HepG2 (cell line): Measurements from ENCODE around the gene MARS2. TPM values are rescaled to one million over a fixed set of nuclear protein-coding genes. Genes with fewer than 3 reads are reported as not detected.

Source experiments
- AHDC1 ChIP-seq: sonication (generic); formaldehyde crosslinking; IDR thresholded peaks from 2 replicates; pipeline ENCODE4 v1.5.1; 2020; ENCODE audit warnings: mild to moderate bottlenecking, missing genetic modification reagents, borderline replicate concordance
- BORCS8-MEF2B ChIP-seq: sonication (generic); formaldehyde crosslinking; IDR thresholded peaks from 2 replicates; pipeline ENCODE4 v1.8.0; 2022; ENCODE audit warnings: mild to moderate bottlenecking, missing genetic modification reagents
- CHCHD3 ChIP-seq: sonication (generic); formaldehyde crosslinking; IDR thresholded peaks from 2 replicates; pipeline ENCODE4 v1.8.0; 2022; ENCODE audit warnings: mild to moderate bottlenecking, missing genetic modification reagents, moderate library complexity
- CREB1 ChIP-seq, 2 experiments: fragments of 450-650 bp in 1 of 2; IDR thresholded peaks; 2 replicates each; pipeline ENCODE4 v1.6.1; 2016 to 2017; ENCODE audit warnings: control low read depth in 1 of 2, mild to moderate bottlenecking in 1 of 2, missing compliant biosample characterization in 1 of 2, missing genetic modification characterization in 1 of 2
- MYC ChIP-seq: sonication (generic); formaldehyde crosslinking; IDR thresholded peaks from 2 replicates; pipeline ENCODE4 v1.9.0; 2021; ENCODE audit warnings: missing genetic modification reagents, borderline replicate concordance
- PATZ1 ChIP-seq: sonication (generic); formaldehyde crosslinking; IDR thresholded peaks from 2 replicates; pipeline ENCODE4 v1.4.0; 2020; ENCODE audit warnings: missing genetic modification reagents
- RFX3 ChIP-seq: IDR thresholded peaks from 2 replicates; pipeline ENCODE4 v1.6.1; 2016; ENCODE audit warnings: missing biosample characterization, missing genetic modification reagents
- USF2 ChIP-seq, 2 experiments: sonication (generic) in 1 of 2; formaldehyde crosslinking in 1 of 2; IDR thresholded peaks; 2 replicates each; pipeline versions ENCODE4 v1.5.1 to v1.6.1; 2011 to 2020; ENCODE audit warnings: borderline replicate concordance in 1 of 2, low read depth in 1 of 2, low read length in 1 of 2, mild to moderate bottlenecking in 1 of 2, missing genetic modification reagents in 1 of 2, moderate library complexity in 1 of 2
- ZKSCAN8 ChIP-seq: IDR thresholded peaks from 2 replicates; pipeline ENCODE4 v1.6.1; 2016; ENCODE audit warnings: borderline replicate concordance, missing genetic modification reagents, missing compliant biosample characterization
- ZNF224 ChIP-seq: sonication (generic); formaldehyde crosslinking; IDR thresholded peaks from 2 replicates; pipeline ENCODE4 v1.5.0; 2020; ENCODE audit warnings: mild to moderate bottlenecking, missing genetic modification reagents
- ZNF543 ChIP-seq: sonication (generic); formaldehyde crosslinking; IDR thresholded peaks from 2 replicates; pipeline ENCODE4 v1.4.0; 2020; ENCODE audit warnings: mild to moderate bottlenecking, missing genetic modification reagents
- ZNF710 ChIP-seq: sonication (generic); formaldehyde crosslinking; IDR thresholded peaks from 2 replicates; pipeline ENCODE4 v1.5.0; 2020; ENCODE audit warnings: mild to moderate bottlenecking, missing genetic modification reagents, borderline replicate concordance
- ZNF724P ChIP-seq: sonication (generic); formaldehyde crosslinking; IDR thresholded peaks from 2 replicates; pipeline ENCODE4 v1.8.0; 2022; ENCODE audit warnings: missing genetic modification reagents, borderline replicate concordance
- ZSCAN21 ChIP-seq: sonication (generic); formaldehyde crosslinking; IDR thresholded peaks from 2 replicates; pipeline ENCODE4 v1.8.0; 2022; ENCODE audit warnings: mild to moderate bottlenecking, missing genetic modification reagents, moderate library complexity, borderline replicate concordance
- polyA plus RNA-seq, 8 experiments: library from polyadenylated mRNA; depleted of rRNA in 3 of 8; stranded (reverse) in 7 of 8; unstranded in 1 of 8; fragments of >200 nt; fragmentation: Illumina TruSeq in 4 of 8; extraction: Trizol in 4 of 8; gene quantifications; 2 replicates each; pipeline versions ENCODE4 v1.2.1 to v1.2.3, GENCODE V29; 2011 to 2016; ENCODE audit warnings: low read depth in 4 of 8, missing spikeins in 1 of 8, mixed read lengths in 1 of 8; ENCODE audit not compliant: insufficient read depth in 1 of 8
- total RNA-seq, 5 experiments: library from RNA; depleted of rRNA; stranded (reverse); fragments of >200 nt; fragmentation: Illumina TruSeq; extraction: Trizol; gene quantifications; 2 replicates each; pipeline ENCODE4 v1.2.3, GENCODE V29; 2016; ENCODE audit warnings: low read depth in 1 of 5

MARS2 gene
- total and polyA plus RNA-seq, 2 of the 13 experiments (the other 11 are each of a cell fraction or from before 2014, with no cell fraction given) = 6.9 to 16.2 TPM

GRCh38 chr2:197705121-197705911 is at the start of gene MARS2 (continued):
- peak; percentile 61; the same call in 1 of the 2 replicates for TF ChIP-seq USF2 (IDR thresholded peaks at IDR 0.05; ENCODE audit: low read depth, low read length)
- no peak; the same call in 1 of the 2 replicates for TF ChIP-seq USF2 (CRISPR knock-in tag; IDR thresholded peaks at IDR 0.05; ENCODE audit: borderline replicate concordance)
- 0 out of 2 replicates have a peak, but pooled peaks have one; percentile 38 for TF ChIP-seq ZKSCAN8 (CRISPR knock-in tag)
- TF ChIP-seq AHDC1 (CRISPR knock-in tag) = peak; percentile 20; the same call in 1 of the 2 replicates
- 0 out of 2 replicates have a peak, but pooled peaks have one; percentile 79 for TF ChIP-seq ZNF543
- 0 out of 2 replicates have a peak, but pooled peaks have one; percentile 9 for TF ChIP-seq RFX3
- 0 out of 2 replicates have a peak, but pooled peaks have one; percentile 51 for TF ChIP-seq ZNF224 (CRISPR knock-in tag)
- TF ChIP-seq CREB1 (IDR thresholded peaks at IDR 0.05) = peak; percentile 62
- no peak for TF ChIP-seq CREB1 (CRISPR knock-in tag; IDR thresholded peaks at IDR 0.05)
- peak; percentile 98 for TF ChIP-seq MYC
- TF ChIP-seq ZNF710 (CRISPR knock-in tag) = peak; percentile 67; the same call in 1 of the 2 replicates
- no peak for TF ChIP-seq ZNF724P (CRISPR knock-in tag)
- peak; percentile 64 for TF ChIP-seq PATZ1 (CRISPR knock-in tag)
- peak; percentile 83 for TF ChIP-seq ZSCAN21 (CRISPR knock-in tag)
- peak; percentile 75; the same call in 1 of the 2 replicates for TF ChIP-seq CHCHD3 (CRISPR knock-in tag)
- peak; percentile 87 for TF ChIP-seq BORCS8-MEF2B
